Endothelial cell of umbilical vein (primary cell): Measurements from ENCODE around the gene ATAD1. TPM values are rescaled to one million over a fixed set of nuclear protein-coding genes. Genes with fewer than 3 reads are reported as not detected.

Experiments used
- BruUV-seq: library from RNA; stranded (reverse); fragments of 400-500 nt; replicated peaks from 2 replicates; lab custom pipeline; 2021; lab: Mats Ljungman, UMichigan
- CTCF ChIA-PET: fragments of 300-600, 350-600 bp; sonication (Branson Sonifier 250); formaldehyde crosslinking; loops from one replicate; lab custom pipeline; 2021; ENCODE audit warnings: antibody characterized with exemption, inconsistent platforms; lab: Charles Lee
- POLR2A ChIA-PET: fragments of 300-600, 350-600 bp; sonication (Branson Sonifier 250); formaldehyde crosslinking; loops from one replicate; lab custom pipeline; 2021; ENCODE audit warnings: antibody characterized with exemption, inconsistent platforms; lab: Charles Lee
- DNase-seq: peaks from one replicate; pipeline ENCODE4 v3.0.0-alpha.2; 2011; ENCODE audit warnings: low read depth, low spot score
- FAIRE-seq: peaks from 2 replicates; lab custom pipeline; 2011; peaks lifted over from hg19 to GRCh38; lab: Jason Lieb, UNC
- H2AFZ ChIP-seq: 2 replicates; pipeline ENCODE4 v1.6.0; 2012; ENCODE audit warnings: low read depth, low read length, control low read depth, inconsistent platforms
- H3K27ac ChIP-seq: 2 replicates; pipeline ENCODE4 v1.5.1; 2011; ENCODE audit warnings: low read depth, mild to moderate bottlenecking, control low read depth, low read length, moderate library complexity; ENCODE audit not compliant: insufficient read depth
- H3K27me3 ChIP-seq, 2 experiments: 2 replicates each; pipeline versions ENCODE4 v1.6.0 to v1.6.1; 2011; ENCODE audit warnings: low read length in 2 of 2, mixed read lengths in 1 of 2; ENCODE audit not compliant: control insufficient read depth in 2 of 2, insufficient read depth in 2 of 2
- H3K36me3 ChIP-seq, 2 experiments: 2 replicates in 1 of 2; 3 replicates in 1 of 2; pipeline ENCODE4 v1.5.1; 2011; ENCODE audit warnings: low read length in 2 of 2, mild to moderate bottlenecking in 1 of 2, moderate library complexity in 1 of 2; ENCODE audit not compliant: control insufficient read depth in 2 of 2, insufficient read depth in 2 of 2; ENCODE audit errors: extremely low read depth in 1 of 2
- H3K4me1 ChIP-seq: 3 replicates; pipeline ENCODE4 v1.5.1; 2011; ENCODE audit warnings: mild to moderate bottlenecking, low read length; ENCODE audit not compliant: control insufficient read depth, insufficient read depth; ENCODE audit errors: extremely low read depth
- H3K4me2 ChIP-seq: 2 replicates; pipeline ENCODE4 v1.6.1; 2011; ENCODE audit warnings: low read length, control low read depth, mixed read lengths; ENCODE audit not compliant: insufficient read depth
- H3K4me3 ChIP-seq, 3 experiments: fragments of 200-600 bp in 1 of 3; sonication (generic), shearing (Covaris generic) in 1 of 3; replicated peaks in 1 of 3; 2 replicates each; pipeline ENCODE4 v1.5.1; 2011 to 2016; ENCODE audit warnings: control low read depth in 3 of 3, low read length in 3 of 3, mild to moderate bottlenecking in 2 of 3, inconsistent platforms in 1 of 3, low read depth in 1 of 3, moderate library complexity in 1 of 3; ENCODE audit not compliant: insufficient read depth in 1 of 3
- H3K79me2 ChIP-seq: 2 replicates; pipeline ENCODE4 v1.6.0; 2012; ENCODE audit warnings: low read length, inconsistent platforms; ENCODE audit not compliant: control insufficient read depth, insufficient read depth
- H3K9ac ChIP-seq: replicated peaks from 2 replicates; pipeline ENCODE3; 2011; ENCODE audit warnings: low read length, control low read depth; ENCODE audit not compliant: insufficient read depth; ENCODE audit errors: extremely low read depth
- H3K9me1 ChIP-seq: replicated peaks from 3 replicates; pipeline ENCODE4 v1.6.0; 2011; ENCODE audit warnings: mild to moderate bottlenecking, low read length; ENCODE audit not compliant: control insufficient read depth, insufficient read depth; ENCODE audit errors: extremely low read depth
- H3K9me3 ChIP-seq: replicated peaks from 2 replicates; pipeline ENCODE4 v1.5.1; 2012; ENCODE audit warnings: low read length, inconsistent platforms; ENCODE audit not compliant: control insufficient read depth, insufficient read depth
- H4K20me1 ChIP-seq: replicated peaks from 2 replicates; pipeline ENCODE3; 2011; ENCODE audit warnings: mild to moderate bottlenecking, low read length; ENCODE audit not compliant: control insufficient read depth, insufficient read depth; ENCODE audit errors: extremely low read depth
- EZH2 ChIP-seq: IDR thresholded peaks from 2 replicates; pipeline ENCODE4 v1.6.1; 2012; ENCODE audit warnings: borderline replicate concordance, low read depth, mild to moderate bottlenecking, moderate library complexity, low read length, inconsistent platforms; ENCODE audit not compliant: severe bottlenecking
- FOS ChIP-seq: IDR thresholded peaks from 2 replicates; pipeline ENCODE4 v1.6.1; 2011; ENCODE audit warnings: mild to moderate bottlenecking, low read length, moderate library complexity, borderline replicate concordance; ENCODE audit not compliant: insufficient read depth
- GATA2 ChIP-seq: IDR thresholded peaks from 2 replicates; pipeline ENCODE4 v1.7.0; 2011; ENCODE audit warnings: low read depth, mild to moderate bottlenecking, moderate library complexity, mixed read lengths, low read length; ENCODE audit not compliant: insufficient read length, insufficient read depth
- JUN ChIP-seq: IDR thresholded peaks from 2 replicates; pipeline ENCODE4 v1.6.1; 2011; ENCODE audit warnings: borderline replicate concordance, low read depth; ENCODE audit not compliant: insufficient read length, insufficient read depth
- MYC ChIP-seq: IDR thresholded peaks from one replicate; pipeline ENCODE4 v1.6.1; 2011; ENCODE audit warnings: mild to moderate bottlenecking, low read depth, low read length
- POLR2A ChIP-seq: IDR thresholded peaks from 2 replicates; pipeline ENCODE4 v1.6.1; 2012; ENCODE audit warnings: low read depth, mild to moderate bottlenecking, control low read depth, low read length
- POLR2AphosphoS5 ChIP-seq: IDR thresholded peaks from 2 replicates; pipeline ENCODE4 v1.6.1; 2012; ENCODE audit warnings: low read depth, mild to moderate bottlenecking, control low read depth, low read length, moderate library complexity; ENCODE audit not compliant: insufficient read depth
- dilution Hi-C: fragments of 300-500 bp; cut with MboI; formaldehyde crosslinking; loops from one replicate; pipeline ENCODE4 v1.15.0; 2019; ENCODE audit warnings: low sequenced_read_pairs; ENCODE audit not compliant: extremely low pct_ligation_motif_present
- intact Hi-C: fragments of 100-400 bp; cut with micrococcal nuclease; formaldehyde crosslinking; loops from one replicate; pipeline ENCODE4 v1.10.0; 2022
- polyA plus RNA-seq, 4 experiments: library from polyadenylated mRNA; depleted of rRNA in 3 of 4; stranded (reverse) in 3 of 4; unstranded in 1 of 4; fragments of >200 nt; gene quantifications; 2 replicates each; pipeline versions ENCODE4 v1.2.1 to v1.2.3, GENCODE V29; 2011 to 2012; ENCODE audit warnings: missing spikeins in 1 of 4
- total RNA-seq: library from RNA; stranded (reverse); gene quantifications from 2 replicates; pipeline ENCODE4 v1.2.3, GENCODE V29; 2021
- TF ChIP-seq, protein P1 (sequence below), 2 donors: IDR thresholded peaks; 1 replicate in 1 of 2; 2 replicates in 1 of 2; pipeline ENCODE4 v1.5.1; 2011; ENCODE audit warnings: low read length in 2 of 2, mild to moderate bottlenecking in 2 of 2, moderate library complexity in 2 of 2, control low read depth in 1 of 2, inconsistent platforms in 1 of 2, low read depth in 1 of 2; ENCODE audit not compliant: insufficient read depth in 1 of 2; ENCODE audit errors: extremely low read depth in 1 of 2
- TF ChIP-seq, protein P2 (sequence below): IDR thresholded peaks from 2 replicates; pipeline ENCODE4 v1.6.1; 2011; ENCODE audit not compliant: insufficient read depth, insufficient read length

The ATAD1 gene
- total and polyA plus RNA-seq, 2 donors (not counting 3 experiments of a cell fraction or from before 2014, with no cell fraction given), result 5.2 to 25.8 TPM

DNA sequence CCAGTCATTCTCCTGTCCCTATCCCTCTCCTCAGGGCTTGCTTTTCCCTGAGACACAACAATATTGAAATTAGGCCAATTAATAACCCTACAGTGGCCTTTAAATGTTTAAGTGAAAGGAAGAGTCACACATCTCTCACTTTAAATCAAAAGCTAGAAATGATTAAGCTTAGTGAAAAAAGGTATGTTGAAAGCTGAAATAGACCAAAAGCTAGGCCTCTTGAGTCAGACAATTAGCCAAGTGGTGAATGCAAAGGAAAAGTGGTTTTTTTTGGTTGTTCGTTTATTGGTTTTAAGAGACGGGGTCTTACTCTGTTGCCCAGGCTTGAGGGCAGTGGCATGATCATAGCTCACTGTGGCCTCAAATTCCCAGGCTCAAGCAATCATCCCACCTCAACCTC is 9.7 kb upstream of the ATAD1 start:
- Histone ChIP-seq H4K20me1 (no peaks in the 10 kb centered on the region), H3K4me3 (no peak overlapping the region), H3K27me3 (no peaks in the 10 kb centered on the region), H3K4me2 (no peak overlapping the region), H3K9ac (no peak overlapping the region), H3K36me3 (no peaks in the 10 kb centered on the region), H3K27ac (no peak overlapping the region), H3K79me2 (no peaks in the 10 kb centered on the region), H3K9me3 (no peaks in the 10 kb centered on the region), H3K4me1 (no peaks in the 10 kb centered on the region), H2AFZ (no peak overlapping the region), H3K9me1 (no peaks in the 10 kb centered on the region)
- dilution Hi-C loops, result no loop called here
- TF ChIP-seq EZH2, result no peak
- TF ChIP-seq POLR2A, result no peak
- no peak for FAIRE-seq
- DNase-seq, result no peak
- ChIA-PET CTCF (interaction anchor here (1.2 kb wide), 2 partner anchors 8 to 10 kb away, joined by 3 read pairs; partner anchors contain the start of gene ATAD1), POLR2A (no interaction called here)
- intact Hi-C loops, result no loop called here
- BruUV-seq, result no TSS peak

DNA sequence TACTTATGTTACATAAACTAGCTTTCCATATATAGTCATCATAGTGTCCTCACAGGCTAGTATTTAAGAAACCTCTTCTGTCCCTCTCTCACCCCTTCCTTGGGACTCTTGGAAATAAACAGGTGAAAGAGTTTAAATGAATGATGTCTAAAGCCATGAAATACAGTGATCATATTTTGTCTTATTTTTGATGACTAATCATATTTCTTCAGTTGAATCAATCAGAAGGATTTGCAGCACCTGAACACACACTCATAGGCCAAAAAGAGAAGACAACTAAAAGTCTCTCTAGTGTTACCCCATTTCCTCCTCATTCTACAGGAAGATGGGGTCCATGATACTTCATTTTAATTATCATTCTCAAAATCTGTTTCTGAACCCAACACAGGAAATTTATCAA is 8.6 kb upstream of the ATAD1 start:
- Histone ChIP-seq H3K9me1 (no peaks in the 10 kb centered on the region), H3K27ac (no peak overlapping the region), H3K9ac (no peak overlapping the region), H2AFZ (no peak overlapping the region), H3K9me3 (no peaks in the 10 kb centered on the region), H3K36me3 (no peaks in the 10 kb centered on the region), H3K4me1 (no peaks in the 10 kb centered on the region), H3K4me3 (no peak overlapping the region), H3K27me3 (no peaks in the 10 kb centered on the region), H3K79me2 (no peaks in the 10 kb centered on the region), H4K20me1 (no peaks in the 10 kb centered on the region), H3K4me2 (no peak overlapping the region)
- CTCF ChIA-PET, result no interaction called here
- FAIRE-seq (no peak), DNase-seq (no peak)
- BruUV-seq, result no TSS peak
- intact Hi-C loops (no loop called here), dilution Hi-C loops (no loop called here)
- POLR2A ChIA-PET, result no interaction called here
- TF ChIP-seq, protein P1, sequence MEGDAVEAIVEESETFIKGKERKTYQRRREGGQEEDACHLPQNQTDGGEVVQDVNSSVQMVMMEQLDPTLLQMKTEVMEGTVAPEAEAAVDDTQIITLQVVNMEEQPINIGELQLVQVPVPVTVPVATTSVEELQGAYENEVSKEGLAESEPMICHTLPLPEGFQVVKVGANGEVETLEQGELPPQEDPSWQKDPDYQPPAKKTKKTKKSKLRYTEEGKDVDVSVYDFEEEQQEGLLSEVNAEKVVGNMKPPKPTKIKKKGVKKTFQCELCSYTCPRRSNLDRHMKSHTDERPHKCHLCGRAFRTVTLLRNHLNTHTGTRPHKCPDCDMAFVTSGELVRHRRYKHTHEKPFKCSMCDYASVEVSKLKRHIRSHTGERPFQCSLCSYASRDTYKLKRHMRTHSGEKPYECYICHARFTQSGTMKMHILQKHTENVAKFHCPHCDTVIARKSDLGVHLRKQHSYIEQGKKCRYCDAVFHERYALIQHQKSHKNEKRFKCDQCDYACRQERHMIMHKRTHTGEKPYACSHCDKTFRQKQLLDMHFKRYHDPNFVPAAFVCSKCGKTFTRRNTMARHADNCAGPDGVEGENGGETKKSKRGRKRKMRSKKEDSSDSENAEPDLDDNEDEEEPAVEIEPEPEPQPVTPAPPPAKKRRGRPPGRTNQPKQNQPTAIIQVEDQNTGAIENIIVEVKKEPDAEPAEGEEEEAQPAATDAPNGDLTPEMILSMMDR (IDR thresholded peaks at IDR 0.05; ENCODE audit: extremely low read depth in 1 of 2, insufficient read depth in 1 of 2, low read depth in 1 of 2, low read length in 2 of 2), result no peak
- TF ChIP-seq POLR2AphosphoS5 (no peak), POLR2A (no peak), JUN (no peak), EZH2 (no peak), GATA2 (no peak), FOS (no peak), MYC (no peak)
- TF ChIP-seq, protein P2, sequence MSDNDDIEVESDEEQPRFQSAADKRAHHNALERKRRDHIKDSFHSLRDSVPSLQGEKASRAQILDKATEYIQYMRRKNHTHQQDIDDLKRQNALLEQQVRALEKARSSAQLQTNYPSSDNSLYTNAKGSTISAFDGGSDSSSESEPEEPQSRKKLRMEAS, result no peak
